ENCODE data around the gene PRR14.
"Not testable (repeated sequence)": the region's sequence is repeated elsewhere in the genome, so short reads cannot be mapped to it uniquely, and the experiment has no call there.

PRR14 gene

GRCh38 chr16:30694926-30695693, 44.4 kb downstream of the PRR14 start:
- H3K4me1 Mint-ChIP-seq: peaks cover 36% of the 10 kb centered on the region
- no peak for ATAC-seq (replicated peaks; ENCODE audit: extremely low read depth, poor library complexity, severe bottlenecking)
- H3K27me3 Mint-ChIP-seq: no peaks in the 10 kb centered on the region
- no peak overlapping the region for H3K4me3 Mint-ChIP-seq
- no peak for DNase-seq (ENCODE audit: low spot score in 2 of 2)
- no peak overlapping the region for H3K27ac Mint-ChIP-seq (ENCODE audit: low read depth)
- no peaks in the 10 kb centered on the region for H3K9me3 Mint-ChIP-seq
- H3K36me3 Mint-ChIP-seq (ENCODE audit: insufficient read depth): peaks cover 24% of the 10 kb centered on the region

GRCh38 chr16:30696646-30697045, 45.9 kb downstream of the PRR14 start:
- not testable (repeated sequence) for ATAC-seq (replicated peaks; ENCODE audit: extremely low read depth, poor library complexity, severe bottlenecking); H3K27me3 Mint-ChIP-seq; DNase-seq (ENCODE audit: low spot score in 2 of 2); H3K27ac Mint-ChIP-seq (ENCODE audit: low read depth); H3K9me3 Mint-ChIP-seq; H3K4me3 Mint-ChIP-seq
- H3K4me1 Mint-ChIP-seq: peaks cover 37% of the 10 kb centered on the region
- H3K36me3 Mint-ChIP-seq (ENCODE audit: insufficient read depth): peaks cover 37% of the 10 kb centered on the region

DNA sequence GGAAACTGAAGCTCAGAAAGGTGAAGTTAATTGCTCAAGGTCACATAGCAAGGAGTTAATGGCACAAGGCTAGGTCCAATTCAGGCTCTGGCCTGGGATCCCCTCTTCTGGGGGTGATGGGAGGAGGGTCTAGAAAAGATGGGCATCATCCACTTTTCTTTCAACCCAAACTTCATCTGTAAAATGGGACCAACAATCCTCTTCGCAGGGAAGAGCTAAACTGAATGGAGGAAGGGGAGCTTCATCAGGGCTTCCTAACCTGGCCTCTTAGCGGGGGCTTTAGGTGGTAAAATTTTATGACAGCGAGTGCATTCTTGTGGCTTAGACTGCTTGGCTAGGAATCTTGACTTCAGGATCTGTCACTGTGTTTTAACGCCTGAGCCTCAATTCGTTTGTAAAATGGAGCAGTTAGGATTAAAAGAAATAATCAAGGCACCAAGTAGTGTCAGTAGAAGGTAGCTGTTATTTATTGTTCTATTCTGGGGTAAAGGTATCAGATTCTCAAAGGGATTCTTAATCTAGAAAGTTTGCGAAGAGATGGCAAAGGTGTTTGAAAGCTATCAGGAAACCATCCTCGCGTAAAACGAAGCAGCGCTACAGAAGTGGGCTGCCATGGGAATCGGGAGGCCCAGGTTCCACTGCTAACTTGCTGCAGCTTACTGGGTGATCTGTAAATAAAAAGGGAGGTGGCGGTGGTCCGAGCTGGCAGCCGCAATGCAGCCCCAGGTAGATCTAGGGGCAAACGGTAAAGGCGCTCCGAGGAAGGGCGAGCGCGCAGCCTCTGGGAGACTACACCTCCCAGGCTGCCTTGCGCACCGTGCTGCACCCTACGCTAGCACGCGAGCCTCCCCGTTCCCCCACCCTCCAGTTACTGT, 46.7 kb downstream of the PRR14 start:
- Mint-ChIP-seq H3K36me3 (ENCODE audit: insufficient read depth) (peaks cover 45% of the 10 kb centered on the region), H3K27ac (ENCODE audit: low read depth) (peak overlapping the region; percentile 100), H3K27me3 (no peaks in the 10 kb centered on the region), H3K9me3 (no peaks in the 10 kb centered on the region), H3K4me3 (peak overlapping the region; percentile 96), H3K4me1 (peaks cover 36% of the 10 kb centered on the region)
- no peak for DNase-seq (ENCODE audit: low spot score in 2 of 2)
- ATAC-seq (replicated peaks; ENCODE audit: extremely low read depth, poor library complexity, severe bottlenecking): peak; percentile 90

- Mint-ChIP-seq H3K4me3 (peak overlapping the region; percentile 96), H3K36me3 (ENCODE audit: insufficient read depth) (peaks cover 51% of the 10 kb centered on the region), H3K4me1 (peaks cover 32% of the 10 kb centered on the region), H3K27me3 (no peaks in the 10 kb centered on the region), H3K9me3 (no peaks in the 10 kb centered on the region), H3K27ac (ENCODE audit: low read depth) (peak overlapping the region; percentile 100)
- DNase-seq (ENCODE audit: low spot score in 2 of 2) (peak; percentile 97 to 99), ATAC-seq (replicated peaks; ENCODE audit: extremely low read depth, poor library complexity, severe bottlenecking) (peak; percentile 70)
Observed at GRCh38 chr16:30698139-30698815, 47.5 kb downstream of the PRR14 start.

GRCh38 chr16:30698816-30699614, 48.3 kb downstream of the PRR14 start, which contains the start of gene SRCAP:
Gene SRCAP (plus strand): TSS chr16:30699171. CDS start chr16:30700825, 1,654 bp downstream.
- Mint-ChIP-seq H3K36me3 (ENCODE audit: insufficient read depth) (peaks cover 52% of the 10 kb centered on the region), H3K4me3 (peak within 1 kb of the TSS; percentile 96), H3K9me3 (no peaks in the 10 kb centered on the region), H3K27me3 (no peaks in the 10 kb centered on the region), H3K27ac (ENCODE audit: low read depth) (peak within 1 kb of the TSS; percentile 100), H3K4me1 (peaks cover 26% of the 10 kb centered on the region)
- DNase-seq (ENCODE audit: low spot score in 2 of 2) (peak; percentile 15 to 60), ATAC-seq (replicated peaks; ENCODE audit: extremely low read depth, poor library complexity, severe bottlenecking) (peak; percentile 10)

DNA sequence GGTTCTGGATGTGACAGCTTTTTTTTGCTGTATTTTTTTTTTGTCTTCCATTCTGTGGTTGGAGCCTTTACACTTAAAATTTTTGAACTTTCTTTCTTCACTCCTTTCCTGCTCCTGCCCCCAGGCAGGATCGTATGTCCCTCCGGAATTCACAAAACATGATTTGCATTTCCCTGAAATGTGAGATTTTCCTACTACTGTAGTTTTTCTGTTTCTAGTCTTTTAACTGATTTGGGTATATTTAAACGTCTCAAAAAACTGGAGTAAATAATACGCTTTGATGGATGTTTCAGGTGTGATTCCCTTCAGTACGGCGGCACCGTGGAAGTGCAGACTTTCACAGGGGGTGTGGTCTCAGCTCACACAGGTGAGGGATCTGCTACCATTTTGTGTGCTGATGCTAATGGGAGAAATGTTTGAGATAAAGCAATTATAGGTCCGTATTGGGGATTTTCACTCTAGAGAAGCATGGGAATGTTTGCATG, 48.9 kb downstream of the PRR14 start:
- ATAC-seq (replicated peaks; ENCODE audit: extremely low read depth, poor library complexity, severe bottlenecking) (no peak), DNase-seq (ENCODE audit: low spot score in 2 of 2) (no peak)
- H3K27ac Mint-ChIP-seq (ENCODE audit: low read depth): peak overlapping the region; percentile 100
- H3K36me3 Mint-ChIP-seq (ENCODE audit: insufficient read depth): peaks cover 59% of the 10 kb centered on the region
- no peaks in the 10 kb centered on the region for H3K27me3 Mint-ChIP-seq
- H3K4me1 Mint-ChIP-seq: peaks cover 26% of the 10 kb centered on the region
- H3K4me3 Mint-ChIP-seq: peak overlapping the region; percentile 96
- no peaks in the 10 kb centered on the region for H3K9me3 Mint-ChIP-seq

DNA sequence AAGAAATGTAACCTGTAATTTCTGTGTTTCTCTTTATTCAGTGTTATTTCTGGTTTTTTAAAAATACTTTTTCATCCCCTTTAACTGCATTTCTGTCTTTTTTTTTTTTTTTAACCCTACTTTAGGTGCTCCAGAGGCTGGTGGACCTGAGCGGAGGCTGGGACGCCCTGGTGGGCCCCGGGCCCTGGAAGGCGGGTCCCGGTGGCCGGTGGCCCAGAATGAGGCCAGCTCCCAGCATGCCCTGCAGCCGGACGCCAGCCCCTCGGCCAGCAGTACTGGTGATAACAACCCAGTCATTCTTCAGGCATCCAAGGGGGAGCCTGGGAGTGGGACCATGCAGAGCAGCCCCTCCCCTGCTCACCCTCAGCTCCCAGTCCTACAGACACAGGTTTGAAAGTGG, 49.7 kb downstream of the PRR14 start:
- peak overlapping the region; percentile 96 for H3K4me3 Mint-ChIP-seq
- H3K36me3 Mint-ChIP-seq (ENCODE audit: insufficient read depth): peaks cover 63% of the 10 kb centered on the region
- no peak overlapping the region for H3K27ac Mint-ChIP-seq (ENCODE audit: low read depth)
- H3K4me1 Mint-ChIP-seq: peaks cover 26% of the 10 kb centered on the region
- DNase-seq (ENCODE audit: low spot score in 2 of 2): no peak
- no peaks in the 10 kb centered on the region for H3K9me3 Mint-ChIP-seq
- no peaks in the 10 kb centered on the region for H3K27me3 Mint-ChIP-seq
- no peak for ATAC-seq (replicated peaks; ENCODE audit: extremely low read depth, poor library complexity, severe bottlenecking)

- Mint-ChIP-seq H3K4me1 (peaks cover 26% of the 10 kb centered on the region), H3K4me3 (no peak overlapping the region), H3K9me3 (no peaks in the 10 kb centered on the region), H3K36me3 (ENCODE audit: insufficient read depth) (peaks cover 66% of the 10 kb centered on the region), H3K27ac (ENCODE audit: low read depth) (no peak overlapping the region), H3K27me3 (no peaks in the 10 kb centered on the region)
- DNase-seq (ENCODE audit: low spot score in 2 of 2) (no peak), ATAC-seq (replicated peaks; ENCODE audit: extremely low read depth, poor library complexity, severe bottlenecking) (no peak)
Observed at GRCh38 chr16:30700971-30701370, 50.2 kb downstream of the PRR14 start.

- not testable (repeated sequence) for H3K4me3 Mint-ChIP-seq; H3K27me3 Mint-ChIP-seq; ATAC-seq (replicated peaks; ENCODE audit: extremely low read depth, poor library complexity, severe bottlenecking); DNase-seq (ENCODE audit: low spot score in 2 of 2); H3K9me3 Mint-ChIP-seq
- H3K36me3 Mint-ChIP-seq (ENCODE audit: insufficient read depth): peaks cover 79% of the 10 kb centered on the region
- peak overlapping the region; percentile 41 for H3K27ac Mint-ChIP-seq (ENCODE audit: low read depth)
- H3K4me1 Mint-ChIP-seq: peaks cover 17% of the 10 kb centered on the region
Observed at GRCh38 chr16:30703071-30703470, 52.3 kb downstream of the PRR14 start.

DNA sequence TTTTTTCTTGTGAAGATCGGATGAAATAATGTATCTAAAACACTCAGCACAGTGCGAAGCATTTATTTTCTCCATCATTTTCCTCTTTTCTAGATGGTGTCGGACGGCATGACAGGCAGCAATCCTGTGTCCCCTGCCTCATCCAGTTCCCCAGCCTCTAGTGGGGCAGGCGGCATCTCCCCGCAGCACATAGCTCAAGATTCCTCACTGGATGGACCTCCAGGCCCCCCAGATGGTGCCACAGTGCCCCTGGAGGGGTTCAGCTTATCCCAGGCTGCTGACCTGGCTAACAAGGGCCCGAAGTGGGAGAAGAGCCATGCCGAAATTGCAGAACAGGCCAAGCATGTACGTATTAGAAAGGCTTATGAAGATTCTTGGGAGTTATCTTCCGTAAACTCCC, 53.2 kb downstream of the PRR14 start:
- H3K36me3 Mint-ChIP-seq (ENCODE audit: insufficient read depth): peaks cover 82% of the 10 kb centered on the region
- H3K27me3 Mint-ChIP-seq: no peaks in the 10 kb centered on the region

More for the DNA sequence above, 53.2 kb downstream of the PRR14 start:
- no peak overlapping the region for H3K4me3 Mint-ChIP-seq
- no peaks in the 10 kb centered on the region for H3K9me3 Mint-ChIP-seq
- ATAC-seq (replicated peaks; ENCODE audit: extremely low read depth, poor library complexity, severe bottlenecking): no peak
- no peak overlapping the region for H3K27ac Mint-ChIP-seq (ENCODE audit: low read depth)
- H3K4me1 Mint-ChIP-seq: peaks cover 13% of the 10 kb centered on the region
- DNase-seq (ENCODE audit: low spot score in 2 of 2): no peak

Data from central memory CD8-positive, alpha-beta T cell (primary cell).